ENCODE data around the gene NDUFAF5.

NDUFAF5 gene

DNA sequence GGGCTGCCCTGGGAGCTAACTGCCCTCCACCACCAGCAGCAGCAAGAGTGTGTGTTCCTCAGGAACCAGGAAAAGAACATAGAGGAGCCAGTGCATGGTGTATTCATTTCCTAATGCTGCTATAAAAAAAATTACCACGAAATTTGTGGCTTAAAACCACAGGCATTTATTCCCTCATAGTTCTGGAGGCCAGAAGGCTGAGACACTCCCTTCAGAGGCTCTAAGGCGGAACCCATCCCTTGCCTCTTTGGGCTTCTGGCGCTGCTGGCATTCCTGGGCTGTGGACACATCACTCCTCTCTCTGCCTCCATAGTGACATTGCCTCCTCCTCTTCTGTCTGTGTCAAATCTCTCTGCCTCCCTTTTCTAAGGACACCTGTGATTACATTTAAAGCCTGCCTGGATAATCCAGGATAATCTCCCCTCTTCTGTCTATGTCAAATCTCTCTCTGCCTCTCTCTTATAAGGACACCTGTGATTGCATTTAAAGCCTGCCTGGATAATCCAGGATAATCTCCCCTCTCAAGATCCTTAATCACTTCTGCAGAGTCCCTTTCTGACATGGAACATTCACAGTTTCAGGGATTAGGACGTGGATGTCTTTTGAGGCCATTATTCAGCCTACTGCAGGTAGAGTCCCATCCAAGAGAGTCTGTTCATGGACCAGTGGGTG, 54.7 kb downstream of the NDUFAF5 start:
- no peaks in the 10 kb centered on the region for H3K36me3 ChIP-seq (ENCODE audit: control insufficient read depth, insufficient read depth, low read length)
- H3K9ac ChIP-seq (ENCODE audit: low read length): no peak overlapping the region
- no peaks in the 10 kb centered on the region for H3K4me1 ChIP-seq (ENCODE audit: control insufficient read depth, insufficient read depth, low read length)
- no peaks in the 10 kb centered on the region for H3K27me3 ChIP-seq (ENCODE audit: control insufficient read depth, insufficient read depth, low read length)
- H3K4me3 ChIP-seq (ENCODE audit: low read length): no peak overlapping the region
- H3K9me3 ChIP-seq (ENCODE audit: control insufficient read depth, low read length): no peaks in the 10 kb centered on the region

- Histone ChIP-seq H3K36me3 (ENCODE audit: control insufficient read depth, insufficient read depth, low read length) (no peaks in the 10 kb centered on the region), H3K9me3 (ENCODE audit: control insufficient read depth, low read length) (no peaks in the 10 kb centered on the region), H3K4me3 (ENCODE audit: low read length) (no peak overlapping the region), H3K27me3 (ENCODE audit: control insufficient read depth, insufficient read depth, low read length) (no peaks in the 10 kb centered on the region), H3K4me1 (ENCODE audit: control insufficient read depth, insufficient read depth, low read length) (no peaks in the 10 kb centered on the region), H3K9ac (ENCODE audit: low read length) (no peak overlapping the region)
Observed at GRCh38 chr20:13840093-13840465, 55.3 kb downstream of the NDUFAF5 start.

DNA sequence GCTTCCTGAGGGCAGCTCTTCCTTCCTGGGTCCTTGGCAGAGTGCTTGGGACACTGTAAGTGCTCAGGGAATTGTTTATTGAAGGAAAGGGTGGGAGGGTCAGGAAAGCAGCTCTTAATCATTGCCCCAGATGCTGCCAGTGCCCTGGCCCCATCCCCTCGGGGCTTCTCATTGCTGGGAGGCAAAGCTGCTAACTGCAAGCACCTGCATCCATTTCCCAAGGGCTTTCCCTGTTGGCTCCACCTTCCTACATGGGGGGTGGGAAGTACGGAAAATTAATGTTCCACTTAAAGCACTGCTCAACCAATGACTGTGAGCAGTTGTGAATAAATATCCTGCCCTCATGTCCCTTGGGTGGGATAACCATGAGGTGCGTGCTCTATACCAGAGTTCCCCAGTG, 56.4 kb downstream of the NDUFAF5 start:
- Histone ChIP-seq H3K4me3 (ENCODE audit: low read length) (no peak overlapping the region), H3K27me3 (ENCODE audit: control insufficient read depth, insufficient read depth, low read length) (no peaks in the 10 kb centered on the region), H3K36me3 (ENCODE audit: control insufficient read depth, insufficient read depth, low read length) (no peaks in the 10 kb centered on the region), H3K9ac (ENCODE audit: low read length) (no peak overlapping the region), H3K4me1 (ENCODE audit: control insufficient read depth, insufficient read depth, low read length) (no peaks in the 10 kb centered on the region), H3K9me3 (ENCODE audit: control insufficient read depth, low read length) (no peaks in the 10 kb centered on the region)

DNA sequence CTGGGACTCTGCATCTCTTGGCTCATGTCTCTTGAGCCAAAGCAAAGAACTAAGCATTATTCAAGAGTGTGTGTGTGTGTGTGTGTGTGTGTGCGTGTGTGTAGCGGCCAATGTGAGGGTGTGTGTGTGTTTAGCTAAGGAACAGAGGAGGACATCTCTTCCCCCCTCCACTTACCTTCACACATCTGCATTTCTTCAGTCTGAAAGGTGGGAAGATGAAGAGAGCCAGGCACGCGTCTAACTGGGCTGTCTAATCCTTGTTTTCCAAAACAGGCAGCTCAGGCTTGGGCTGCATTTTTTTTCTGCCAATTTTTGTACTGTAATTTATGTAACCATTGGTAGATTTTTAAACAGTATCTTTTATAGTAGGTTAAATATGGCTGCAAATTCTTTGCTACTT, 59.5 kb downstream of the NDUFAF5 start:
- Histone ChIP-seq H3K9me3 (ENCODE audit: control insufficient read depth, low read length) (no peaks in the 10 kb centered on the region), H3K9ac (ENCODE audit: low read length) (no peak overlapping the region), H3K27me3 (ENCODE audit: control insufficient read depth, insufficient read depth, low read length) (no peaks in the 10 kb centered on the region), H3K4me3 (ENCODE audit: low read length) (no peak overlapping the region), H3K36me3 (ENCODE audit: control insufficient read depth, insufficient read depth, low read length) (no peaks in the 10 kb centered on the region), H3K4me1 (ENCODE audit: control insufficient read depth, insufficient read depth, low read length) (no peaks in the 10 kb centered on the region)

- Histone ChIP-seq H3K9me3 (ENCODE audit: control insufficient read depth, low read length) (no peaks in the 10 kb centered on the region), H3K9ac (ENCODE audit: low read length) (no peak overlapping the region), H3K4me1 (ENCODE audit: control insufficient read depth, insufficient read depth, low read length) (no peaks in the 10 kb centered on the region), H3K27me3 (ENCODE audit: control insufficient read depth, insufficient read depth, low read length) (no peaks in the 10 kb centered on the region), H3K4me3 (ENCODE audit: low read length) (no peak overlapping the region), H3K36me3 (ENCODE audit: control insufficient read depth, insufficient read depth, low read length) (no peaks in the 10 kb centered on the region)
Observed at GRCh38 chr20:13851279-13851678, 66.5 kb downstream of the NDUFAF5 start.

DNA sequence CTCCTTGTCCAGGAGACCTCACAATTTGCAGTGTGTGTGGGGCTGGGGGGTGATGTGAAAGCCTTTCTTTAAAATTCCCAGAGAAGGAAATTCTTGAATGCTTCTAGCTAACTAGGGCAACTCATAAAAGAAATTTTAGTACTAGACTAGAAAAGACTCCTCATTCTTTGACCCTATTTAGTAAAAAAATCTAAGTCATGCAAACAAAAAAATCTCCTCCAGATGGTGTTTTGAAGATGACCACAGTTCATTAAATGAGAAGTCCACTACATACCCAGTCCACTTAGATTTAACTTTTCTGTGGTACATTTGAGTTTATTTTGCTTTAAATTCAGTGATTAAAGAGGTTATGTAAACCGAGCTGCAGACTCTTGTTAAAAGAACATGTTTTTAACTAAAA, 67.5 kb downstream of the NDUFAF5 start:
- Histone ChIP-seq H3K9me3 (ENCODE audit: control insufficient read depth, low read length) (no peaks in the 10 kb centered on the region), H3K4me1 (ENCODE audit: control insufficient read depth, insufficient read depth, low read length) (no peaks in the 10 kb centered on the region)

DNA sequence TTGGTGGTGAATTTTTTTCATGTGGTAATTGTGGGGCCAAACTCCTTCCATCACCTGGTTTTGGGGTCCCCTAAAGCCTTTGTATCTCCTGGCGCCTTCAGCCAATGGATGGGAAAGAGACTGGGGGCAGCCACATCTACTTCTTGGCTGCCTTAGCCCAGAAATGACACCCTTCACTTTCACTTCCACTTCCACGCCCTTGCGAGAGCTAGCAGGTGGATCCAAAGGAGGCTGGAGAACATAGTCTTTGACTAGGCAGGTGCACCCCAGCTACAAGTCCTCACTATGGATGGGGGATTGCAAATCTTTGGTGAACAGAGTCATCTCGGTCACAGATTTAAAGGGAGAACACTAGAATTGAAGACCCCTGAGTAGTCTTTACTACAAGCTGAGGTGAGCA, 70.8 kb downstream of the NDUFAF5 start:
- no peaks in the 10 kb centered on the region for H3K9me3 ChIP-seq (ENCODE audit: control insufficient read depth, low read length)
- H3K27me3 ChIP-seq (ENCODE audit: control insufficient read depth, insufficient read depth, low read length): no peaks in the 10 kb centered on the region
- H3K9ac ChIP-seq (ENCODE audit: low read length): no peak overlapping the region
- no peaks in the 10 kb centered on the region for H3K4me1 ChIP-seq (ENCODE audit: control insufficient read depth, insufficient read depth, low read length)
- H3K36me3 ChIP-seq (ENCODE audit: control insufficient read depth, insufficient read depth, low read length): no peaks in the 10 kb centered on the region
- H3K4me3 ChIP-seq (ENCODE audit: low read length): no peak overlapping the region

More for the DNA sequence above, 67.5 kb downstream of the NDUFAF5 start:
- H3K9ac ChIP-seq (ENCODE audit: low read length): no peak overlapping the region
- no peak overlapping the region for H3K4me3 ChIP-seq (ENCODE audit: low read length)
- H3K27me3 ChIP-seq (ENCODE audit: control insufficient read depth, insufficient read depth, low read length): no peaks in the 10 kb centered on the region
- H3K36me3 ChIP-seq (ENCODE audit: control insufficient read depth, insufficient read depth, low read length): no peaks in the 10 kb centered on the region

- Histone ChIP-seq H3K4me3 (ENCODE audit: low read length) (no peak overlapping the region), H3K4me1 (ENCODE audit: control insufficient read depth, insufficient read depth, low read length) (no peaks in the 10 kb centered on the region), H3K9me3 (ENCODE audit: control insufficient read depth, low read length) (no peaks in the 10 kb centered on the region), H3K27me3 (ENCODE audit: control insufficient read depth, insufficient read depth, low read length) (no peaks in the 10 kb centered on the region), H3K9ac (ENCODE audit: low read length) (no peak overlapping the region), H3K36me3 (ENCODE audit: control insufficient read depth, insufficient read depth, low read length) (no peaks in the 10 kb centered on the region)
Observed at GRCh38 chr20:13856354-13856753, 71.5 kb downstream of the NDUFAF5 start.

DNA sequence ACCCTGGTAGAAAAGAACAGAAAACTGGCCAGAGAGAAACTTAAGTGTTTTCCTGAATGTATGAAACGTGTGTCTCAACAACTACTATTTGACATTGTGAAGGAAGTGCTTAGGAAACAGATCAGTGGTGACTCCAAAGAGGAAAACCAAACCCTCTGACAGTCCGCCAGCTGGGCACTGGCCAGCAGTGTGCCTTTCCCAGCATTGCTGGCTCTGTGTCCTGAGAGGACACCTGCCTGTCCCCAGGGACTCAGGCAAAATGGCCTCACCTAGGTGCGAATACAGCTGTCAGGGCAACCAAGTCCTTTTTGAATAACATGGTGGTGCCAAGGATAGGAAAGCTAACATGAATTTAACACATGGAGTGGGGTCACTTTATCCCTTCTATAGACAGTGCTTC, 72.5 kb downstream of the NDUFAF5 start:
- Histone ChIP-seq H3K4me1 (ENCODE audit: control insufficient read depth, insufficient read depth, low read length) (no peaks in the 10 kb centered on the region), H3K4me3 (ENCODE audit: low read length) (no peak overlapping the region), H3K9me3 (ENCODE audit: control insufficient read depth, low read length) (no peaks in the 10 kb centered on the region), H3K36me3 (ENCODE audit: control insufficient read depth, insufficient read depth, low read length) (no peaks in the 10 kb centered on the region), H3K9ac (ENCODE audit: low read length) (no peak overlapping the region), H3K27me3 (ENCODE audit: control insufficient read depth, insufficient read depth, low read length) (peaks cover 3% of the 10 kb centered on the region)

- Histone ChIP-seq H3K27me3 (ENCODE audit: control insufficient read depth, insufficient read depth, low read length) (peaks cover 3% of the 10 kb centered on the region), H3K9me3 (ENCODE audit: control insufficient read depth, low read length) (no peaks in the 10 kb centered on the region), H3K9ac (ENCODE audit: low read length) (no peak overlapping the region), H3K4me1 (ENCODE audit: control insufficient read depth, insufficient read depth, low read length) (no peaks in the 10 kb centered on the region), H3K4me3 (ENCODE audit: low read length) (no peak overlapping the region), H3K36me3 (ENCODE audit: control insufficient read depth, insufficient read depth, low read length) (no peaks in the 10 kb centered on the region)
Observed at GRCh38 chr20:13857961-13858360, 73.1 kb downstream of the NDUFAF5 start.

DNA sequence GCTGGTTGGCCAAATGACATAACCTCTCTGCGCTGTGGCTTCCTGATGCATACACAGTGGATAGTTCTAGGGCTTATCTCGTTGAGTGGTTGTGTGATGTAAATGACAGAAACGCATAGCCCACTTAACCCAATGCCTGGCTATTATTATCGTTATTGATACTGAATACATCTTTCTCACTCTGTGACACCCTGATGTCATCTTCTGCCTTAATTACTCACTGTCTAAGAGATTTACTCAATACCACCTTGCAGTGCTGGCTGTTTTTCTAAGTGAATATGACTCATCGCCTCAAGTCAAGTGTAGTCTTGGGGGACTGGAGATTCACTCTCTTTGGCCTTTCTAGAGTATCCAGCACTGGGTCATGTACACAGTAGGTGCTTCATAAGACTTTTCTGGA, 73.6 kb downstream of the NDUFAF5 start:
- H3K9me3 ChIP-seq (ENCODE audit: control insufficient read depth, low read length): no peaks in the 10 kb centered on the region
- H3K27me3 ChIP-seq (ENCODE audit: control insufficient read depth, insufficient read depth, low read length): peaks cover 3% of the 10 kb centered on the region
- no peaks in the 10 kb centered on the region for H3K36me3 ChIP-seq (ENCODE audit: control insufficient read depth, insufficient read depth, low read length)
- H3K4me3 ChIP-seq (ENCODE audit: low read length): no peak overlapping the region
- H3K9ac ChIP-seq (ENCODE audit: low read length): no peak overlapping the region
- no peaks in the 10 kb centered on the region for H3K4me1 ChIP-seq (ENCODE audit: control insufficient read depth, insufficient read depth, low read length)

- peaks cover 3% of the 10 kb centered on the region for H3K27me3 ChIP-seq (ENCODE audit: control insufficient read depth, insufficient read depth, low read length)
Observed at GRCh38 chr20:13858871-13859270, 74.0 kb downstream of the NDUFAF5 start.

GRCh38 chr20:13862245-13862644, 77.4 kb downstream of the NDUFAF5 start:
- no peaks in the 10 kb centered on the region for H3K36me3 ChIP-seq (ENCODE audit: control insufficient read depth, insufficient read depth, low read length)
- H3K9ac ChIP-seq (ENCODE audit: low read length): no peak overlapping the region
- no peaks in the 10 kb centered on the region for H3K9me3 ChIP-seq (ENCODE audit: control insufficient read depth, low read length)
- no peaks in the 10 kb centered on the region for H3K4me1 ChIP-seq (ENCODE audit: control insufficient read depth, insufficient read depth, low read length)
- H3K27me3 ChIP-seq (ENCODE audit: control insufficient read depth, insufficient read depth, low read length): peaks cover 3% of the 10 kb centered on the region
- no peak overlapping the region for H3K4me3 ChIP-seq (ENCODE audit: low read length)

More at GRCh38 chr20:13858871-13859270, 74.0 kb downstream of the NDUFAF5 start:
- H3K9ac ChIP-seq (ENCODE audit: low read length): no peak overlapping the region
- H3K4me3 ChIP-seq (ENCODE audit: low read length): no peak overlapping the region
- H3K36me3 ChIP-seq (ENCODE audit: control insufficient read depth, insufficient read depth, low read length): no peaks in the 10 kb centered on the region
- H3K4me1 ChIP-seq (ENCODE audit: control insufficient read depth, insufficient read depth, low read length): no peaks in the 10 kb centered on the region
- no peaks in the 10 kb centered on the region for H3K9me3 ChIP-seq (ENCODE audit: control insufficient read depth, low read length)
